ENCODE results near the gene PDZD2. TPM values are rescaled to one million over a fixed set of nuclear protein-coding genes. Genes with fewer than 3 reads are reported as not detected.

The PDZD2 gene
- polyA plus RNA-seq, 1 donor from 2014 or later, result 3.1 TPM

DNA sequence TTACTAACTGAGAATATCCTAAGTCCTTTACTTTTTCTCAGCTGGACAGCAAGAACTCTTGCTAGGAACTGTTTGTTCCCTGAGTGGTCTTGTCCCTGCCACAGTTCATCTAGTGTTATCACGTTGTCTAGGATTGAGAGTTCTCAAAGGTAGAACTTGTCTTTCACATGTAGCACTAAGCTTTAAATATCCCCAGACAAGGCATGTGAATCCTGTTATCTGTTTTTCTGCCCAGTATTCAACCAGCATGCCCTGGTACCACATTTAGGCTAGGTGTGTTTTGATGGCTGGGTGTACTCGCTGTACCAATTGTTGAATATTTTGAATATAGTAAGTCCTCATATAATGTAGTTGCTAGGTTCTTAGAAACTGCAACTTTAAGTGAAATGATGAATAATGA, 27.9 kb upstream of the PDZD2 start:
- no peak overlapping the region for H2AFZ ChIP-seq (ENCODE audit: low read depth, low read length)
- H3K4me3 ChIP-seq (ENCODE audit: low read length), result no peak overlapping the region
- no peak overlapping the region for H3K4me2 ChIP-seq (ENCODE audit: low read length)
- H3F3A ChIP-seq (ENCODE audit: insufficient read depth, low read length, poor library complexity, severe bottlenecking), result no peaks in the 10 kb centered on the region
- no peaks in the 10 kb centered on the region for H3K36me3 ChIP-seq (ENCODE audit: insufficient read depth, low read length)
- H3K9ac ChIP-seq (ENCODE audit: low read length), result no peak overlapping the region
- H3K27me3 ChIP-seq (ENCODE audit: insufficient read depth, low read depth, low read length), result no peaks in the 10 kb centered on the region
- no peak overlapping the region for H3K27ac ChIP-seq (ENCODE audit: low read length)
- H4K20me1 ChIP-seq (ENCODE audit: insufficient read depth), result no peaks in the 10 kb centered on the region
- TF ChIP-seq SMC3 (conservative IDR thresholded peaks at IDR 0.05; ENCODE audit: poor library complexity) (no peak), TAF1 (IDR thresholded peaks at IDR 0.05; ENCODE audit: low read depth) (no peak), RAD21 (conservative IDR thresholded peaks at IDR 0.05) (no peak), EP300 (conservative IDR thresholded peaks at IDR 0.05; ENCODE audit: poor library complexity, severe bottlenecking) (no peak), EZH2 (IDR thresholded peaks at IDR 0.05; ENCODE audit: borderline replicate concordance, insufficient read depth, low read length, poor library complexity, severe bottlenecking) (no peak), POLR2AphosphoS5 (IDR thresholded peaks at IDR 0.05) (no peak), MXI1 (conservative IDR thresholded peaks at IDR 0.05; ENCODE audit: poor library complexity, severe bottlenecking) (no peak)
- TF ChIP-seq, protein P1, sequence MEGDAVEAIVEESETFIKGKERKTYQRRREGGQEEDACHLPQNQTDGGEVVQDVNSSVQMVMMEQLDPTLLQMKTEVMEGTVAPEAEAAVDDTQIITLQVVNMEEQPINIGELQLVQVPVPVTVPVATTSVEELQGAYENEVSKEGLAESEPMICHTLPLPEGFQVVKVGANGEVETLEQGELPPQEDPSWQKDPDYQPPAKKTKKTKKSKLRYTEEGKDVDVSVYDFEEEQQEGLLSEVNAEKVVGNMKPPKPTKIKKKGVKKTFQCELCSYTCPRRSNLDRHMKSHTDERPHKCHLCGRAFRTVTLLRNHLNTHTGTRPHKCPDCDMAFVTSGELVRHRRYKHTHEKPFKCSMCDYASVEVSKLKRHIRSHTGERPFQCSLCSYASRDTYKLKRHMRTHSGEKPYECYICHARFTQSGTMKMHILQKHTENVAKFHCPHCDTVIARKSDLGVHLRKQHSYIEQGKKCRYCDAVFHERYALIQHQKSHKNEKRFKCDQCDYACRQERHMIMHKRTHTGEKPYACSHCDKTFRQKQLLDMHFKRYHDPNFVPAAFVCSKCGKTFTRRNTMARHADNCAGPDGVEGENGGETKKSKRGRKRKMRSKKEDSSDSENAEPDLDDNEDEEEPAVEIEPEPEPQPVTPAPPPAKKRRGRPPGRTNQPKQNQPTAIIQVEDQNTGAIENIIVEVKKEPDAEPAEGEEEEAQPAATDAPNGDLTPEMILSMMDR (IDR thresholded peaks at IDR 0.05; ENCODE audit: poor library complexity, severe bottlenecking), result no peak
- TF ChIP-seq, protein P2, sequence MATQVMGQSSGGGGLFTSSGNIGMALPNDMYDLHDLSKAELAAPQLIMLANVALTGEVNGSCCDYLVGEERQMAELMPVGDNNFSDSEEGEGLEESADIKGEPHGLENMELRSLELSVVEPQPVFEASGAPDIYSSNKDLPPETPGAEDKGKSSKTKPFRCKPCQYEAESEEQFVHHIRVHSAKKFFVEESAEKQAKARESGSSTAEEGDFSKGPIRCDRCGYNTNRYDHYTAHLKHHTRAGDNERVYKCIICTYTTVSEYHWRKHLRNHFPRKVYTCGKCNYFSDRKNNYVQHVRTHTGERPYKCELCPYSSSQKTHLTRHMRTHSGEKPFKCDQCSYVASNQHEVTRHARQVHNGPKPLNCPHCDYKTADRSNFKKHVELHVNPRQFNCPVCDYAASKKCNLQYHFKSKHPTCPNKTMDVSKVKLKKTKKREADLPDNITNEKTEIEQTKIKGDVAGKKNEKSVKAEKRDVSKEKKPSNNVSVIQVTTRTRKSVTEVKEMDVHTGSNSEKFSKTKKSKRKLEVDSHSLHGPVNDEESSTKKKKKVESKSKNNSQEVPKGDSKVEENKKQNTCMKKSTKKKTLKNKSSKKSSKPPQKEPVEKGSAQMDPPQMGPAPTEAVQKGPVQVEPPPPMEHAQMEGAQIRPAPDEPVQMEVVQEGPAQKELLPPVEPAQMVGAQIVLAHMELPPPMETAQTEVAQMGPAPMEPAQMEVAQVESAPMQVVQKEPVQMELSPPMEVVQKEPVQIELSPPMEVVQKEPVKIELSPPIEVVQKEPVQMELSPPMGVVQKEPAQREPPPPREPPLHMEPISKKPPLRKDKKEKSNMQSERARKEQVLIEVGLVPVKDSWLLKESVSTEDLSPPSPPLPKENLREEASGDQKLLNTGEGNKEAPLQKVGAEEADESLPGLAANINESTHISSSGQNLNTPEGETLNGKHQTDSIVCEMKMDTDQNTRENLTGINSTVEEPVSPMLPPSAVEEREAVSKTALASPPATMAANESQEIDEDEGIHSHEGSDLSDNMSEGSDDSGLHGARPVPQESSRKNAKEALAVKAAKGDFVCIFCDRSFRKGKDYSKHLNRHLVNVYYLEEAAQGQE (IDR thresholded peaks at IDR 0.05; ENCODE audit: borderline replicate concordance), result no peak
- H3K9me2 ChIP-seq (ENCODE audit: insufficient read depth, low read length), result no peaks in the 10 kb centered on the region
- no peaks in the 10 kb centered on the region for H3K9me3 ChIP-seq (ENCODE audit: low read length)
- no peaks in the 10 kb centered on the region for H3K79me2 ChIP-seq (replicated peaks; ENCODE audit: insufficient read depth, low read length)

DNA sequence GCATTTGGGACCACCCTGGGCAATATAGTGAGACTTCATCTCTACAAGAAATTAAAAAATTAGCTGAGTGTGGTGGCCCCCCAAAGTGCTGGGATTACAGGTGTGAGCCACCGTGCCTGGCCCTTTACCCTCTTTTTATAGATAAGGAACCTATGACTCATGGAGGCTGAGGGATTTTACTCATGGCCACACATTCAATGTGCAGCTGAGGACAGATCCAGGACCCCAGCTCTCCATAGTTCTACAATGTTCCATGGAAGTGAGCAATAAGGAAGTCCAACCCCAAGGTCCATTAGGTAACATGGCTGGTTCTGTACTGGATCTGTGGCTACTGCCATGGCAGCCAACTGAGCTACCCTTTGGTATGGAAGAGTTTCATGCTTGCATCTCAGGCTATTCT, 25.3 kb upstream of the PDZD2 start:
- Histone ChIP-seq H3F3A (ENCODE audit: insufficient read depth, low read length, poor library complexity, severe bottlenecking) (no peaks in the 10 kb centered on the region), H3K27ac (ENCODE audit: low read length) (no peak overlapping the region), H3K36me3 (ENCODE audit: insufficient read depth, low read length) (no peaks in the 10 kb centered on the region), H3K27me3 (ENCODE audit: insufficient read depth, low read depth, low read length) (no peaks in the 10 kb centered on the region), H3K4me2 (ENCODE audit: low read length) (no peak overlapping the region), H3K9me3 (ENCODE audit: low read length) (no peaks in the 10 kb centered on the region), H2AFZ (ENCODE audit: low read depth, low read length) (no peak overlapping the region), H3K9ac (ENCODE audit: low read length) (no peak overlapping the region), H3K79me2 (replicated peaks; ENCODE audit: insufficient read depth, low read length) (no peaks in the 10 kb centered on the region), H3K4me3 (ENCODE audit: low read length) (no peak overlapping the region), H4K20me1 (ENCODE audit: insufficient read depth) (no peaks in the 10 kb centered on the region), H3K9me2 (ENCODE audit: insufficient read depth, low read length) (no peaks in the 10 kb centered on the region)
- TF ChIP-seq EZH2 (IDR thresholded peaks at IDR 0.05; ENCODE audit: borderline replicate concordance, insufficient read depth, low read length, poor library complexity, severe bottlenecking), result no peak
- TF ChIP-seq POLR2AphosphoS5 (IDR thresholded peaks at IDR 0.05), result no peak
- no peak for TF ChIP-seq EP300 (conservative IDR thresholded peaks at IDR 0.05; ENCODE audit: poor library complexity, severe bottlenecking)
- TF ChIP-seq TAF1 (IDR thresholded peaks at IDR 0.05; ENCODE audit: low read depth), result no peak
- no peak for TF ChIP-seq RAD21 (conservative IDR thresholded peaks at IDR 0.05)
- TF ChIP-seq, protein P2 (IDR thresholded peaks at IDR 0.05; ENCODE audit: borderline replicate concordance), result no peak
- TF ChIP-seq MXI1 (conservative IDR thresholded peaks at IDR 0.05; ENCODE audit: poor library complexity, severe bottlenecking), result no peak
- TF ChIP-seq, protein P1 (IDR thresholded peaks at IDR 0.05; ENCODE audit: poor library complexity, severe bottlenecking), result no peak
- no peak for TF ChIP-seq SMC3 (conservative IDR thresholded peaks at IDR 0.05; ENCODE audit: poor library complexity)
